Keratinocyte (primary cell): ENCODE measurements around the gene ANXA5. TPM values are rescaled to one million over a fixed set of nuclear protein-coding genes. Genes with fewer than 3 reads are reported as not detected.

Source experiments
- DNase-seq: peaks from one replicate; pipeline ENCODE4 v3.0.0-alpha.2; 2011; ENCODE audit warnings: low read depth, missing footprints, low spot score
- FAIRE-seq: peaks from 2 replicates; lab custom pipeline; 2011; peaks lifted over from hg19 to GRCh38; lab: Jason Lieb, UNC
- H2AFZ ChIP-seq: 2 replicates; pipeline ENCODE4 v1.6.0; 2012; ENCODE audit warnings: low read length, control low read depth, inconsistent platforms; ENCODE audit not compliant: control insufficient read depth
- H3K27ac ChIP-seq: 2 replicates; pipeline ENCODE4 v1.5.1; 2011; ENCODE audit warnings: low read length; ENCODE audit not compliant: control insufficient read depth, insufficient read depth
- H3K27me3 ChIP-seq: 3 replicates; pipeline ENCODE4 v1.6.0; 2011; ENCODE audit warnings: low read length; ENCODE audit not compliant: control insufficient read depth, insufficient read depth; ENCODE audit errors: extremely low read depth
- H3K36me3 ChIP-seq, 2 experiments: 2 replicates in 1 of 2; 3 replicates in 1 of 2; pipeline ENCODE4 v1.5.1; 2011; ENCODE audit warnings: low read length in 2 of 2, mild to moderate bottlenecking in 1 of 2; ENCODE audit not compliant: control insufficient read depth in 2 of 2, insufficient read depth in 2 of 2; ENCODE audit errors: extremely low read depth in 1 of 2
- H3K4me1 ChIP-seq: 3 replicates; pipeline ENCODE4 v1.5.1; 2011; ENCODE audit warnings: low read length; ENCODE audit not compliant: control insufficient read depth, insufficient read depth; ENCODE audit errors: extremely low read depth
- H3K4me2 ChIP-seq: 3 replicates; pipeline ENCODE4 v1.6.0; 2011; ENCODE audit warnings: low read depth, low read length; ENCODE audit not compliant: control insufficient read depth, insufficient read depth; ENCODE audit errors: extremely low read depth
- H3K4me3 ChIP-seq, 3 experiments: fragments of 200-600 bp in 1 of 3; sonication (generic) in 1 of 3; 2 replicates in 2 of 3; 3 replicates in 1 of 3; pipeline ENCODE4 v1.5.1; 2011 to 2016; ENCODE audit warnings: low read length in 3 of 3, mild to moderate bottlenecking in 3 of 3, control low read depth in 2 of 3, inconsistent platforms in 1 of 3, low read depth in 1 of 3, mixed read lengths in 1 of 3, mixed run types in 1 of 3, moderate library complexity in 1 of 3; ENCODE audit not compliant: control insufficient read depth in 2 of 3, insufficient read depth in 2 of 3; ENCODE audit errors: extremely low read depth in 1 of 3
- H3K79me2 ChIP-seq: 2 replicates; pipeline ENCODE4 v1.6.0; 2012; ENCODE audit warnings: low read length; ENCODE audit not compliant: control insufficient read depth, insufficient read depth
- H3K9ac ChIP-seq: 3 replicates; pipeline ENCODE4 v1.6.0; 2011; ENCODE audit warnings: low read length; ENCODE audit not compliant: control insufficient read depth, insufficient read depth; ENCODE audit errors: extremely low read depth
- H3K9me1 ChIP-seq: 3 replicates; pipeline ENCODE4 v1.6.0; 2011; ENCODE audit warnings: low read length; ENCODE audit not compliant: control insufficient read depth, insufficient read depth; ENCODE audit errors: extremely low read depth
- H3K9me3 ChIP-seq: 2 replicates; pipeline ENCODE4 v1.5.1; 2012; ENCODE audit warnings: low read depth, low read length; ENCODE audit not compliant: control insufficient read depth
- H4K20me1 ChIP-seq: 3 replicates; pipeline ENCODE4 v1.6.0; 2011; ENCODE audit warnings: low read length; ENCODE audit not compliant: control insufficient read depth, insufficient read depth; ENCODE audit errors: extremely low read depth
- EZH2 ChIP-seq: IDR thresholded peaks from one replicate; pipeline ENCODE4 v1.6.1; 2012; ENCODE audit warnings: inconsistent platforms, mild to moderate bottlenecking, low read length, moderate library complexity
- dilution Hi-C: fragments of 300-500 bp; cut with MboI; formaldehyde crosslinking; loops from one replicate; pipeline ENCODE4 v1.7.0; 2020; ENCODE audit warnings: low sequenced_read_pairs; ENCODE audit not compliant: extremely low pct_ligation_motif_present
- polyA plus RNA-seq, 5 experiments: library from polyadenylated mRNA; depleted of rRNA in 3 of 5; stranded (reverse) in 3 of 5; stranded (forward) in 1 of 5; unstranded in 1 of 5; fragments of >200 nt; gene quantifications; 1 replicate in 1 of 5; 2 replicates in 3 of 5; 3 replicates in 1 of 5; pipeline versions ENCODE4 v1.2.1 to v1.2.3, GENCODE V29; 2011 to 2012; ENCODE audit warnings: missing spikeins in 2 of 5, low read depth in 1 of 5, low replicate concordance in 1 of 5
- TF ChIP-seq, protein P1 (sequence below), 3 experiments: IDR thresholded peaks in 1 of 3; conservative IDR thresholded peaks in 1 of 3; optimal IDR thresholded peaks in 1 of 3; 2 replicates in 2 of 3; 3 replicates in 1 of 3; pipeline versions ENCODE3 to v1.5.1; 2011; ENCODE audit warnings: low read length in 3 of 3, mild to moderate bottlenecking in 3 of 3, moderate library complexity in 2 of 3, control low read depth in 1 of 3, inconsistent platforms in 1 of 3; ENCODE audit not compliant: insufficient read depth in 2 of 3; ENCODE audit errors: extremely low read depth in 1 of 3

The ANXA5 gene
- polyA plus RNA-seq, 1 donor (not counting 4 experiments of a cell fraction or from before 2014, with no cell fraction given), result 512 TPM

DNA sequence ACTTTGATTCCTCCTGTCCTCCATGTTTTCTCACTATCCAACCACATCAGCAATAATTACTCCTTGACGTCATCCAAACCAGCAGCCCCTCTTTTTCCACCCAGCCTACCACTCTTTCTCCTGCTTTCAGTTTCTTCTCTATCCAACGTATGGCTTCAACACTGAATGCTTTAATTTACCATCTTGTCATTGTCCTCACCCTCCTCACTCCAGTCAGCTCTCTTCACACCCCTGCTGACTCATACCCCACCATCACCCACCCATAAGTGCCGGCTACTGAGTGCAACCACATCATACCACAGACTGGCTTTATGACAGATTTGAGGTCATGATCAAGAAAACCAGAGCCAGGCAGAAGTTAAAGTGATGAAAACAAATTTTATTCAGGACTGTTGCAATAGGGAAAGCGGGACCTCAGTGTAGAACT, 9.8 kb upstream of the ANXA5 start:
- no peak overlapping the region for H3K27ac ChIP-seq
- no peak overlapping the region for H3K4me2 ChIP-seq
- no peak overlapping the region for H2AFZ ChIP-seq
- DNase-seq (no peak), FAIRE-seq (no peak)
- no peak overlapping the region for H3K9ac ChIP-seq
- no peaks in the 10 kb centered on the region for H4K20me1 ChIP-seq
- no peak overlapping the region for H3K4me3 ChIP-seq
- TF ChIP-seq EZH2, result no peak
- TF ChIP-seq, protein P1, sequence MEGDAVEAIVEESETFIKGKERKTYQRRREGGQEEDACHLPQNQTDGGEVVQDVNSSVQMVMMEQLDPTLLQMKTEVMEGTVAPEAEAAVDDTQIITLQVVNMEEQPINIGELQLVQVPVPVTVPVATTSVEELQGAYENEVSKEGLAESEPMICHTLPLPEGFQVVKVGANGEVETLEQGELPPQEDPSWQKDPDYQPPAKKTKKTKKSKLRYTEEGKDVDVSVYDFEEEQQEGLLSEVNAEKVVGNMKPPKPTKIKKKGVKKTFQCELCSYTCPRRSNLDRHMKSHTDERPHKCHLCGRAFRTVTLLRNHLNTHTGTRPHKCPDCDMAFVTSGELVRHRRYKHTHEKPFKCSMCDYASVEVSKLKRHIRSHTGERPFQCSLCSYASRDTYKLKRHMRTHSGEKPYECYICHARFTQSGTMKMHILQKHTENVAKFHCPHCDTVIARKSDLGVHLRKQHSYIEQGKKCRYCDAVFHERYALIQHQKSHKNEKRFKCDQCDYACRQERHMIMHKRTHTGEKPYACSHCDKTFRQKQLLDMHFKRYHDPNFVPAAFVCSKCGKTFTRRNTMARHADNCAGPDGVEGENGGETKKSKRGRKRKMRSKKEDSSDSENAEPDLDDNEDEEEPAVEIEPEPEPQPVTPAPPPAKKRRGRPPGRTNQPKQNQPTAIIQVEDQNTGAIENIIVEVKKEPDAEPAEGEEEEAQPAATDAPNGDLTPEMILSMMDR (optimal IDR thresholded peaks at IDR 0.05 in 1 of 3, IDR thresholded peaks at IDR 0.05 in 1 of 3, conservative IDR thresholded peaks at IDR 0.05 in 1 of 3; ENCODE audit: extremely low read depth in 1 of 3, insufficient read depth in 2 of 3, low read length in 3 of 3), result no peak
- dilution Hi-C loops, result no loop called here
- H3K27me3 ChIP-seq, result no peaks in the 10 kb centered on the region
- H3K79me2 ChIP-seq, result no peaks in the 10 kb centered on the region
- H3K36me3 ChIP-seq, result no peaks in the 10 kb centered on the region
- H3K4me1 ChIP-seq, result peaks cover 4% of the 10 kb centered on the region
- H3K9me3 ChIP-seq, result no peaks in the 10 kb centered on the region
- no peaks in the 10 kb centered on the region for H3K9me1 ChIP-seq

DNA sequence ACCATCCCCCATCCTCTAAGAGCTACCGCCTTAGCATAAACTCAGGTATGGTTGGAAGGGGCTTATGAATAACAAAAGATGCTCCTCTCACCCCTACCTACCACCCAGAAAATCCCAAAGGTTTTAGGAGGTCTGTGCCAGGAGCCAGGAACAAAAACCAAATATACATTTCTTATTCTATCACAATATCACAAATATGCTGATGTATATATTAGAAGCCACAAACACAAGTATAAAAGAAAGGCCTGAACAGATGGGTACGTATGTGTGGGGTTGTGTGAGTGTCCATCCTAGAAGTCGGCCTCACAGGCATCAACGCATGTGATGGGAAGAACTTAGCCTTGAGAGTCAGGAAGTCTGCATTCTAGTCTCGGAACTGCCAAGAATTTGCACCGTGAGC, 8.7 kb upstream of the ANXA5 start:
- Histone ChIP-seq H3K4me2 (no peak overlapping the region), H3K4me3 (no peak overlapping the region), H3K9me1 (no peaks in the 10 kb centered on the region), H3K79me2 (no peaks in the 10 kb centered on the region), H3K27ac (no peak overlapping the region), H3K36me3 (no peaks in the 10 kb centered on the region), H3K9ac (no peak overlapping the region), H3K9me3 (no peaks in the 10 kb centered on the region), H3K4me1 (no peaks in the 10 kb centered on the region), H2AFZ (no peak overlapping the region), H4K20me1 (no peaks in the 10 kb centered on the region), H3K27me3 (no peaks in the 10 kb centered on the region)
- TF ChIP-seq, protein P1 (optimal IDR thresholded peaks at IDR 0.05 in 1 of 3, IDR thresholded peaks at IDR 0.05 in 1 of 3, conservative IDR thresholded peaks at IDR 0.05 in 1 of 3; ENCODE audit: extremely low read depth in 1 of 3, insufficient read depth in 2 of 3, low read length in 3 of 3), result no peak
- no peak for TF ChIP-seq EZH2
- dilution Hi-C loops, result no loop called here
- FAIRE-seq (no peak), DNase-seq (no peak)
